PC-3 (cell line): ENCODE measurements around the gene OR6B2.

Source experiments
- CTCF ChIP-seq: fragments of 300-600 bp; sonication (generic); conservative IDR thresholded peaks from 2 replicates; pipeline ENCODE4 v1.5.1; 2017; ENCODE audit warnings: antibody characterized with exemption, low read depth, mild to moderate bottlenecking, low read length
- EZH2 ChIP-seq: fragments of 300-600 bp; sonication (generic); IDR thresholded peaks from one replicate; pipeline ENCODE4 v1.6.1; 2017; ENCODE audit warnings: antibody characterized with exemption, mild to moderate bottlenecking, low read length; ENCODE audit not compliant: unreplicated experiment

- TF ChIP-seq CTCF (no peak), EZH2 (no peak)
Measured at GRCh38 chr2:240068193-240068592, 38.0 kb upstream of the OR6B2 start.
